ENCODE data around the gene SMC1B. TPM values are rescaled to one million over a fixed set of nuclear protein-coding genes. Genes with fewer than 3 reads are reported as not detected.

The SMC1B gene
- total RNA-seq, 1 donor from 2014 or later = 0.13 TPM

DNA sequence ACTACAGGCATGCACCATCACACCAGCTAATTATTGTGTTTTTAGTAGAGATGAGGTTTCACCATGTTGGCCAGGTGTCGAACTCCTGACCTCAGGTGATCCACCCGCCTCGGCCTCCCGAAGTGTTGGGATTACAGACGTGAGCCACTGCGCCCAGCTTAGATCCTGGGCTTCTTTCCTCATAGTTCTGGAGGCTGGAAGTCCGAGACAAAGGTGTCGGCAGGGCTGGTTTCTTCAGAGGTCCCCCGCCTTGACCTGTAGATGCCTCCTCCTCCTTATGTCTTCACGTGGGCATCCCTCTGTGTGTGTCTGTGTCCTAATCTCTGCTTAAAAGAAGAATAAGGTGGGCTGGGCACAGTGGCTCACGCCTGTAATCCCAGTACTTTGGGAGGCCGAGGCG, 45.1 kb upstream of the SMC1B start:
- no peaks in the 10 kb centered on the region for H3K4me1 Mint-ChIP-seq
- ATAC-seq (ENCODE audit: low read depth) (no peak), DNase-seq (no peak)
- H3K36me3 Mint-ChIP-seq (ENCODE audit: low read depth) = no peaks in the 10 kb centered on the region
- peaks cover 6% of the 10 kb centered on the region for H3K27me3 Mint-ChIP-seq
- ChIA-PET CTCF (no interaction called here), POLR2A (no interaction called here)
- TF ChIP-seq, protein P1, sequence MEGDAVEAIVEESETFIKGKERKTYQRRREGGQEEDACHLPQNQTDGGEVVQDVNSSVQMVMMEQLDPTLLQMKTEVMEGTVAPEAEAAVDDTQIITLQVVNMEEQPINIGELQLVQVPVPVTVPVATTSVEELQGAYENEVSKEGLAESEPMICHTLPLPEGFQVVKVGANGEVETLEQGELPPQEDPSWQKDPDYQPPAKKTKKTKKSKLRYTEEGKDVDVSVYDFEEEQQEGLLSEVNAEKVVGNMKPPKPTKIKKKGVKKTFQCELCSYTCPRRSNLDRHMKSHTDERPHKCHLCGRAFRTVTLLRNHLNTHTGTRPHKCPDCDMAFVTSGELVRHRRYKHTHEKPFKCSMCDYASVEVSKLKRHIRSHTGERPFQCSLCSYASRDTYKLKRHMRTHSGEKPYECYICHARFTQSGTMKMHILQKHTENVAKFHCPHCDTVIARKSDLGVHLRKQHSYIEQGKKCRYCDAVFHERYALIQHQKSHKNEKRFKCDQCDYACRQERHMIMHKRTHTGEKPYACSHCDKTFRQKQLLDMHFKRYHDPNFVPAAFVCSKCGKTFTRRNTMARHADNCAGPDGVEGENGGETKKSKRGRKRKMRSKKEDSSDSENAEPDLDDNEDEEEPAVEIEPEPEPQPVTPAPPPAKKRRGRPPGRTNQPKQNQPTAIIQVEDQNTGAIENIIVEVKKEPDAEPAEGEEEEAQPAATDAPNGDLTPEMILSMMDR (IDR thresholded peaks at IDR 0.05) = no peak
- H3K4me3 Mint-ChIP-seq = no peak overlapping the region
- H3K27ac Mint-ChIP-seq = no peak overlapping the region
- intact Hi-C loops (cut with micrococcal nuclease) = no loop called here
- H3K9me3 Mint-ChIP-seq = no peaks in the 10 kb centered on the region

DNA sequence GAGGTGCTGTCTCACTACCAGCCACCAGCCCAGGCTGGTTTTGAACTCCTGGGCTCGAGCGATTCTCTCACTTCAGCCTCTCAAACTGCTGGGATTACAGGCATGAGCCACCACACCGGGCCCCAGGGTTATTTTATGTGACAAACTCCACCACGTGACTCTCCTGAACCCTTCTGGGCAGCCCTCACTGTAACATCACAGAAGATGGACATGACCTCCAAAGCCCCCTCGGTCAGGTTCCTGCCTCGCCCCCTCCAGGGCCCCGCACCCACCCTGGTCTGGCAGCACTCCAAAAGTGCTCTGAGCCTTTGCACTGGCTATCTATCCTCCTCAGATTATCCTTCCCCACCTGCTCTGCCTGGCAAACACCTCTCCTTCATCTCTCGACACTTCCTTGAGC, 43.4 kb upstream of the SMC1B start:
- TF ChIP-seq, protein P1 (IDR thresholded peaks at IDR 0.05) = no peak
- POLR2A ChIA-PET = no interaction called here
- no peak overlapping the region for H3K4me3 Mint-ChIP-seq

DNA sequence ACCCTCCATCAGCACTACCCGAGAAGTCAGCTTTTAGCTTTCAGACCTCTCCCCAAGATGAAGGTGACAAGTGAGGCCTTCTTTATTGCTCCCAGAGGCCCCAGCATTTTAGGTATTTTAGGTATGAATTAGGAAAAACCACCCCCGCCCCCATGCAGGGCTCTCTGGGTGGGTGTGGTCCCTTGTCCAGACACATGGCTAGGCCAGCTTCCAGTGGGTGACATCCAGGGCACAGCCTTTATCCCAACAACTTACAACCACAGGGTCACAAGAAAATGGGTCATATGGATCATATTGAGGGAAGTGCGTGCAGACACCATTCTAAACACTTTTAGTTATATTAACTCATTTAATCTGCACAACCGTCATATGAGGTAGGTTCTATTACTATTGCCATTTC, 42.2 kb upstream of the SMC1B start:
- H3K9me3 Mint-ChIP-seq = no peaks in the 10 kb centered on the region
- DNase-seq (no peak), ATAC-seq (ENCODE audit: low read depth) (no peak)
- H3K27me3 Mint-ChIP-seq = peaks cover 22% of the 10 kb centered on the region
- H3K36me3 Mint-ChIP-seq (ENCODE audit: low read depth) = no peaks in the 10 kb centered on the region
- intact Hi-C loops (cut with micrococcal nuclease) = no loop called here
- no peak overlapping the region for H3K27ac Mint-ChIP-seq
- TF ChIP-seq, protein P1 (IDR thresholded peaks at IDR 0.05) = no peak
- no peaks in the 10 kb centered on the region for H3K4me1 Mint-ChIP-seq
- ChIA-PET CTCF (no interaction called here), POLR2A (interaction anchor here (0.6 kb wide), 1 partner anchor 185 kb away, joined by 3 read pairs; no protein-coding TSS in a partner anchor)
- no peak overlapping the region for H3K4me3 Mint-ChIP-seq

More for the DNA sequence above, 43.4 kb upstream of the SMC1B start:
- Mint-ChIP-seq H3K36me3 (ENCODE audit: low read depth) (no peaks in the 10 kb centered on the region), H3K9me3 (no peaks in the 10 kb centered on the region), H3K27me3 (peaks cover 17% of the 10 kb centered on the region), H3K27ac (no peak overlapping the region), H3K4me1 (no peaks in the 10 kb centered on the region)
- ATAC-seq (ENCODE audit: low read depth) (no peak), DNase-seq (no peak)
- intact Hi-C loops (cut with micrococcal nuclease) = no loop called here
- CTCF ChIA-PET = no interaction called here

DNA sequence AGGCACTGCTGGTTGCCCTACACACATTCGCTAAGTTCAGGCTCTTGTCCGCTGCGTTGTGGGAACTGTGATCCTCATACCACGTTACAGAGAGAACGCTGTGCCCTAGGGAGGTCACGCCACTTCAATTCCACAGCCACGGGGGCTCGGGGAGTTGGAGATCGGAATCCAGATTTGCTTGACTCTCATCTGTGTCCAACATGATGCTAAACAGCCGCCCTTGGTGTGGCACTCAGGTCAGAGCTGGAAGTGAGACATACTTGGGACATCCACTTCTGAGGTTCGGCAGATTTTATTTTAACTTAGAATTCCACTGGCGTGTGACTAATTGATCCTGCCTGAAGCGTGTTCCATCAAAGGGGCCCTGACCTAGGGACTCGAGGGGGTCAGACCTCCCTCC, 41.8 kb upstream of the SMC1B start:
- TF ChIP-seq, protein P1 (IDR thresholded peaks at IDR 0.05) = no peak

DNA sequence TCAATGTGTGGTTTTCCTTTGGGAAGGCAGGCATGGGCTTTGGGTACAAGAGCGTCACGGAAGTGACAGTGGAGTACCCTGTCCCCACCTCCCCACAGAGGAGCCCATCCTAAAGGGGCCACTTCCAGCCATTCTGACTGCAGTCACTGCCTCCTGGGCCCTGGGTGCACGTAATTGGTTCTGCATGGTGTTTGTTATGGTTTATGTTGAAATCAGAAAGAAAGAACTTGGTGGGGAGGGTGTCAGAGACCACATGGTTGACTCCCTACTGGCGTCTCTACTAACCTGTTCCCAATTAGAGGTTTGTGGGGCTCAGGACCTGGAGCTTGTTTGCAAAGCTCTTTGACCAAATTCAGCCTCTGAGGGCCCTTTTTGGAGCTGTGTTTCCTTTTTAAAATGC, 40.9 kb upstream of the SMC1B start:
- POLR2A ChIA-PET = no interaction called here
- DNase-seq (no peak), ATAC-seq (ENCODE audit: low read depth) (no peak)
- H3K27me3 Mint-ChIP-seq = peaks cover 24% of the 10 kb centered on the region
- no peak overlapping the region for H3K4me3 Mint-ChIP-seq
- CTCF ChIA-PET = no interaction called here
- TF ChIP-seq, protein P1 (IDR thresholded peaks at IDR 0.05) = no peak
- intact Hi-C loops (cut with micrococcal nuclease) = no loop called here
- no peaks in the 10 kb centered on the region for H3K9me3 Mint-ChIP-seq
- H3K27ac Mint-ChIP-seq = no peak overlapping the region
- no peaks in the 10 kb centered on the region for H3K4me1 Mint-ChIP-seq
- H3K36me3 Mint-ChIP-seq (ENCODE audit: low read depth) = no peaks in the 10 kb centered on the region

More for the DNA sequence above, 41.8 kb upstream of the SMC1B start:
- no peaks in the 10 kb centered on the region for H3K9me3 Mint-ChIP-seq
- H3K27ac Mint-ChIP-seq = no peak overlapping the region
- DNase-seq (no peak), ATAC-seq (ENCODE audit: low read depth) (no peak)
- POLR2A ChIA-PET = no interaction called here
- CTCF ChIA-PET = no interaction called here
- H3K27me3 Mint-ChIP-seq = peaks cover 24% of the 10 kb centered on the region
- H3K36me3 Mint-ChIP-seq (ENCODE audit: low read depth) = no peaks in the 10 kb centered on the region
- intact Hi-C loops (cut with micrococcal nuclease) = no loop called here
- H3K4me3 Mint-ChIP-seq = no peak overlapping the region
- no peaks in the 10 kb centered on the region for H3K4me1 Mint-ChIP-seq
